ENCODE results near the gene OTOL1.

The OTOL1 gene

GRCh38 chr3:161500068-161500796 lies 3.6 kb downstream of the OTOL1 start:
- no peaks in the 10 kb centered on the region for H3K4me1 ChIP-seq (ENCODE audit: control insufficient read depth in 2 of 2, insufficient read depth in 1 of 2, low read depth in 1 of 2, low read length in 2 of 2)

GRCh38 chr3:161503271-161503670 lies 6.7 kb downstream of the OTOL1 start:
- no peak overlapping the region for H3K18ac ChIP-seq (ENCODE audit: low read length)
- H4K91ac ChIP-seq (ENCODE audit: low read depth, low read length, poor library complexity): no peak overlapping the region
- H2BK15ac ChIP-seq (ENCODE audit: low read length): no peak overlapping the region
- no peaks in the 10 kb centered on the region for H3K9me3 ChIP-seq (replicated peaks in 1 of 2; ENCODE audit: control insufficient read depth in 2 of 2, insufficient read depth in 1 of 2, low read depth in 1 of 2, low read length in 2 of 2)
- H3K36me3 ChIP-seq (replicated peaks in 1 of 2; ENCODE audit: control insufficient read depth in 2 of 2, insufficient read depth in 2 of 2, low read length in 2 of 2): no peaks in the 10 kb centered on the region
- H3K23ac ChIP-seq (ENCODE audit: low read depth, low read length, poor library complexity): no peak overlapping the region
- no peaks in the 10 kb centered on the region for H3K79me1 ChIP-seq (ENCODE audit: low read depth, low read length)
- no peak overlapping the region for H3K27ac ChIP-seq (replicated peaks; ENCODE audit: low read length)
- H3K4me2 ChIP-seq (ENCODE audit: insufficient read depth, low read length, poor library complexity, severe bottlenecking): no peak overlapping the region
- no peak overlapping the region for H3K14ac ChIP-seq (ENCODE audit: low read length)
- no peaks in the 10 kb centered on the region for H3K27me3 ChIP-seq (ENCODE audit: control insufficient read depth in 3 of 3, insufficient read depth in 3 of 3, low read depth in 1 of 3, low read length in 3 of 3)
- H3K4ac ChIP-seq (ENCODE audit: low read length): no peak overlapping the region
- H3K4me3 ChIP-seq (ENCODE audit: low read length in 2 of 2): no peak overlapping the region
- no peak overlapping the region for H2AFZ ChIP-seq (ENCODE audit: low read length)
- no peak overlapping the region for H4K8ac ChIP-seq (ENCODE audit: low read depth, low read length)
- no peak overlapping the region for H2BK120ac ChIP-seq (ENCODE audit: low read depth, low read length)
- H3K9ac ChIP-seq (ENCODE audit: low read depth, low read length, poor library complexity): no peak overlapping the region
- H3K4me1 ChIP-seq (ENCODE audit: control insufficient read depth in 2 of 2, insufficient read depth in 1 of 2, low read depth in 1 of 2, low read length in 2 of 2): no peaks in the 10 kb centered on the region
- no peak overlapping the region for H2BK5ac ChIP-seq (ENCODE audit: low read length)
- H2AK5ac ChIP-seq (ENCODE audit: low read depth, low read length): no peak overlapping the region
- no peak for DNase-seq (ENCODE audit: low spot score)
- no CpG with 5 or more reads among the region's 8 CpGs for WGBS, 2 donors (ENCODE audit: extremely low coverage in 2 of 2, insufficient read length in 2 of 2, insufficient replicate concordance in 1 of 2)
- H2BK12ac ChIP-seq (ENCODE audit: low read length): no peak overlapping the region

More at GRCh38 chr3:161500068-161500796, 3.6 kb downstream of the OTOL1 start:
- Histone ChIP-seq H3K9me3 (replicated peaks in 1 of 2; ENCODE audit: control insufficient read depth in 2 of 2, insufficient read depth in 1 of 2, low read depth in 1 of 2, low read length in 2 of 2) (peaks cover 0 to 2% of the 10 kb centered on the region in 2 donors), H2BK12ac (ENCODE audit: low read length) (no peak overlapping the region), H2BK5ac (ENCODE audit: low read length) (no peak overlapping the region), H4K8ac (ENCODE audit: low read depth, low read length) (no peak overlapping the region), H3K23ac (ENCODE audit: low read depth, low read length, poor library complexity) (no peak overlapping the region), H3K4me3 (ENCODE audit: low read length in 2 of 2) (no peak overlapping the region), H3K36me3 (replicated peaks in 1 of 2; ENCODE audit: control insufficient read depth in 2 of 2, insufficient read depth in 2 of 2, low read length in 2 of 2) (no peaks in the 10 kb centered on the region), H3K27me3 (ENCODE audit: control insufficient read depth in 3 of 3, insufficient read depth in 3 of 3, low read depth in 1 of 3, low read length in 3 of 3) (no peaks in the 10 kb centered on the region), H2BK120ac (ENCODE audit: low read depth, low read length) (no peak overlapping the region), H3K4me2 (ENCODE audit: insufficient read depth, low read length, poor library complexity, severe bottlenecking) (no peak overlapping the region), H3K14ac (ENCODE audit: low read length) (no peak overlapping the region), H3K18ac (ENCODE audit: low read length) (no peak overlapping the region), H2BK15ac (ENCODE audit: low read length) (no peak overlapping the region), H3K27ac (replicated peaks; ENCODE audit: low read length) (no peak overlapping the region), H2AK5ac (ENCODE audit: low read depth, low read length) (no peak overlapping the region), H3K9ac (ENCODE audit: low read depth, low read length, poor library complexity) (no peak overlapping the region), H4K91ac (ENCODE audit: low read depth, low read length, poor library complexity) (no peak overlapping the region), H3K4ac (ENCODE audit: low read length) (no peak overlapping the region), H2AFZ (ENCODE audit: low read length) (no peak overlapping the region), H3K79me1 (ENCODE audit: low read depth, low read length) (no peaks in the 10 kb centered on the region)
- DNase-seq (ENCODE audit: low spot score): no peak
- no CpG with 5 or more reads among the region's 3 CpGs for WGBS, 2 donors (ENCODE audit: extremely low coverage in 2 of 2, insufficient read length in 2 of 2, insufficient replicate concordance in 1 of 2)

- H3K18ac ChIP-seq (ENCODE audit: low read length): no peak overlapping the region
- H2AFZ ChIP-seq (ENCODE audit: low read length): no peak overlapping the region
- no peak overlapping the region for H2BK5ac ChIP-seq (ENCODE audit: low read length)
- no peak overlapping the region for H3K4ac ChIP-seq (ENCODE audit: low read length)
- no peak overlapping the region for H2BK12ac ChIP-seq (ENCODE audit: low read length)
- H3K9me3 ChIP-seq (replicated peaks in 1 of 2; ENCODE audit: control insufficient read depth in 2 of 2, insufficient read depth in 1 of 2, low read depth in 1 of 2, low read length in 2 of 2): no peaks in the 10 kb centered on the region
- no peak for DNase-seq (ENCODE audit: low spot score)
- no peak overlapping the region for H3K4me2 ChIP-seq (ENCODE audit: insufficient read depth, low read length, poor library complexity, severe bottlenecking)
- no peaks in the 10 kb centered on the region for H3K27me3 ChIP-seq (ENCODE audit: control insufficient read depth in 3 of 3, insufficient read depth in 3 of 3, low read depth in 1 of 3, low read length in 3 of 3)
- no peak overlapping the region for H4K8ac ChIP-seq (ENCODE audit: low read depth, low read length)
- H3K79me1 ChIP-seq (ENCODE audit: low read depth, low read length): no peaks in the 10 kb centered on the region
- H3K27ac ChIP-seq (replicated peaks; ENCODE audit: low read length): no peak overlapping the region
- H2AK5ac ChIP-seq (ENCODE audit: low read depth, low read length): no peak overlapping the region
- H3K36me3 ChIP-seq (replicated peaks in 1 of 2; ENCODE audit: control insufficient read depth in 2 of 2, insufficient read depth in 2 of 2, low read length in 2 of 2): no peaks in the 10 kb centered on the region
- H3K9ac ChIP-seq (ENCODE audit: low read depth, low read length, poor library complexity): no peak overlapping the region
- no peak overlapping the region for H3K14ac ChIP-seq (ENCODE audit: low read length)
- no peak overlapping the region for H3K23ac ChIP-seq (ENCODE audit: low read depth, low read length, poor library complexity)
- WGBS, 2 donors (ENCODE audit: extremely low coverage in 2 of 2, insufficient read length in 2 of 2, insufficient replicate concordance in 1 of 2): no CpG with 5 or more reads among the region's 2 CpGs
- no peak overlapping the region for H4K91ac ChIP-seq (ENCODE audit: low read depth, low read length, poor library complexity)
- no peak overlapping the region for H2BK120ac ChIP-seq (ENCODE audit: low read depth, low read length)
- H3K4me3 ChIP-seq (ENCODE audit: low read length in 2 of 2): no peak overlapping the region
- H3K4me1 ChIP-seq (ENCODE audit: control insufficient read depth in 2 of 2, insufficient read depth in 1 of 2, low read depth in 1 of 2, low read length in 2 of 2): no peaks in the 10 kb centered on the region
- no peak overlapping the region for H2BK15ac ChIP-seq (ENCODE audit: low read length)
Observed at GRCh38 chr3:161508852-161509477, 12.4 kb downstream of the OTOL1 start.

GRCh38 chr3:161510510-161511260 lies 14.1 kb downstream of the OTOL1 start:
- Histone ChIP-seq H4K91ac (ENCODE audit: low read depth, low read length, poor library complexity) (no peak overlapping the region), H3K4me1 (ENCODE audit: control insufficient read depth in 2 of 2, insufficient read depth in 1 of 2, low read depth in 1 of 2, low read length in 2 of 2) (no peaks in the 10 kb centered on the region), H3K9me3 (replicated peaks in 1 of 2; ENCODE audit: control insufficient read depth in 2 of 2, insufficient read depth in 1 of 2, low read depth in 1 of 2, low read length in 2 of 2) (no peaks in the 10 kb centered on the region), H3K14ac (ENCODE audit: low read length) (no peak overlapping the region), H3K36me3 (replicated peaks in 1 of 2; ENCODE audit: control insufficient read depth in 2 of 2, insufficient read depth in 2 of 2, low read length in 2 of 2) (no peaks in the 10 kb centered on the region), H3K9ac (ENCODE audit: low read depth, low read length, poor library complexity) (no peak overlapping the region), H4K8ac (ENCODE audit: low read depth, low read length) (no peak overlapping the region), H2BK12ac (ENCODE audit: low read length) (no peak overlapping the region), H2AK5ac (ENCODE audit: low read depth, low read length) (no peak overlapping the region), H3K27me3 (ENCODE audit: control insufficient read depth in 3 of 3, insufficient read depth in 3 of 3, low read depth in 1 of 3, low read length in 3 of 3) (no peaks in the 10 kb centered on the region), H2BK15ac (ENCODE audit: low read length) (no peak overlapping the region), H3K4ac (ENCODE audit: low read length) (no peak overlapping the region), H2BK5ac (ENCODE audit: low read length) (no peak overlapping the region), H3K27ac (replicated peaks; ENCODE audit: low read length) (no peak overlapping the region), H3K79me1 (ENCODE audit: low read depth, low read length) (no peaks in the 10 kb centered on the region), H3K4me3 (ENCODE audit: low read length in 2 of 2) (no peak overlapping the region), H2AFZ (ENCODE audit: low read length) (no peak overlapping the region), H3K4me2 (ENCODE audit: insufficient read depth, low read length, poor library complexity, severe bottlenecking) (no peak overlapping the region), H2BK120ac (ENCODE audit: low read depth, low read length) (no peak overlapping the region), H3K18ac (ENCODE audit: low read length) (no peak overlapping the region), H3K23ac (ENCODE audit: low read depth, low read length, poor library complexity) (no peak overlapping the region)
- no peak for DNase-seq (ENCODE audit: low spot score)
- no CpG with 5 or more reads among the region's 6 CpGs for WGBS, 2 donors (ENCODE audit: extremely low coverage in 2 of 2, insufficient read length in 2 of 2, insufficient replicate concordance in 1 of 2)

Data from neuronal stem cell (in vitro differentiated cells).